Neutrophil (primary cell): ENCODE results near the gene ZSWIM3.
"Not testable (repeated sequence)": the region's sequence is repeated elsewhere in the genome, so short reads cannot be mapped to it uniquely, and the experiment has no call there.

Experiments used
- H3K27ac ChIP-seq: fragments of 200-600 bp; sonication (generic); 2 replicates; pipeline ENCODE4 v1.5.1; 2016; ENCODE audit warnings: mild to moderate bottlenecking, moderate library complexity
- H3K27me3 ChIP-seq: fragments of 200-600 bp; sonication (generic); 2 replicates; pipeline ENCODE4 v1.6.0; 2016; ENCODE audit warnings: mild to moderate bottlenecking
- H3K36me3 ChIP-seq: fragments of 200-600 bp; sonication (generic); 2 replicates; pipeline ENCODE4 v1.5.1; 2017
- H3K4me1 ChIP-seq, 2 experiments: fragments of 200-600 bp in 1 of 2; sonication (generic) in 1 of 2; 1 replicate in 1 of 2; 2 replicates in 1 of 2; pipeline versions ENCODE4 v1.5.1 to v1.6.1; 2013 to 2016; ENCODE audit warnings: low read depth in 1 of 2, low read length in 1 of 2, mild to moderate bottlenecking in 1 of 2, moderate library complexity in 1 of 2; ENCODE audit not compliant: control insufficient read depth in 1 of 2, insufficient read depth in 1 of 2
- H3K4me3 ChIP-seq, 2 experiments: fragments of 200-600 bp in 1 of 2; sonication (generic) in 1 of 2; 1 replicate in 1 of 2; 2 replicates in 1 of 2; pipeline ENCODE4 v1.5.1; 2013 to 2016; ENCODE audit warnings: low read depth in 1 of 2, low read length in 1 of 2, mild to moderate bottlenecking in 1 of 2, moderate library complexity in 1 of 2
- H3K9me3 ChIP-seq: fragments of 200-600 bp; sonication (generic); 2 replicates; pipeline ENCODE4 v1.5.1; 2016
- CTCF ChIP-seq: fragments of 200-600 bp; sonication (generic); IDR thresholded peaks from 2 replicates; pipeline ENCODE4 v1.5.1; 2016; ENCODE audit warnings: antibody characterized with exemption

ZSWIM3 gene

DNA sequence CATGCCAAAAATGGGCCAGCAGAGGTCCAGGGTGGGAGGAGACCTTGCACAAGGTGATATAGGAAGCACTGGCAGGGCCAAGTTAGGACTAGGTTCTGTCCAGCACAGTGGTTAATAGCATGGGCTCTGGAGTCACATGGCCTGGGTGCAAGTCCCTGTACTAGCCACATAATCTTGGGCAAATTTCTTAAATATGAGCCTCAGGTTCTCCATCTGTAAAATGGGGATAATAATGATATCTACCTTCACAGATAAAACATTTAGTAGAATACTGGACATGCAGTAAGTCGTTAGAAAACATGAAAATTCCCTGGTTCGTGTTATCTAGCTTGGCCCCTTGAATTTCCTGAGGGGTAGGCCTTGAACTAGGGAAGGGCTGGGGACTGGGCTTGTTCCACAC, 39.9 kb downstream of the ZSWIM3 start:
- no peak for TF ChIP-seq CTCF
- Histone ChIP-seq H3K4me3 (no peak overlapping the region), H3K27me3 (no peaks in the 10 kb centered on the region), H3K27ac (no peak overlapping the region), H3K9me3 (no peaks in the 10 kb centered on the region), H3K36me3 (peaks cover 64% of the 10 kb centered on the region), H3K4me1 (peaks cover 23 to 24% of the 10 kb centered on the region in 2 experiments)

- Histone ChIP-seq H3K4me1 (peaks cover 19 to 20% of the 10 kb centered on the region in 2 experiments), H3K9me3 (no peaks in the 10 kb centered on the region), H3K27ac (no peak overlapping the region), H3K36me3 (peaks cover 64% of the 10 kb centered on the region), H3K27me3 (no peaks in the 10 kb centered on the region), H3K4me3 (no peak overlapping the region)
- TF ChIP-seq CTCF, result no peak
Measured at GRCh38 chr20:45897692-45898091, 40.3 kb downstream of the ZSWIM3 start.

GRCh38 chr20:45898285-45898684, 40.9 kb downstream of the ZSWIM3 start:
- H3K27ac ChIP-seq, result no peak overlapping the region
- peaks cover 64% of the 10 kb centered on the region for H3K36me3 ChIP-seq
- TF ChIP-seq CTCF, result no peak
- no peak overlapping the region for H3K4me3 ChIP-seq
- no peaks in the 10 kb centered on the region for H3K27me3 ChIP-seq
- H3K4me1 ChIP-seq, result peaks cover 13 to 14% of the 10 kb centered on the region in 2 experiments
- H3K9me3 ChIP-seq, result no peaks in the 10 kb centered on the region

GRCh38 chr20:45899046-45899835, 41.8 kb downstream of the ZSWIM3 start:
- no peak for TF ChIP-seq CTCF
- Histone ChIP-seq H3K27me3 (no peaks in the 10 kb centered on the region), H3K27ac (no peak overlapping the region), H3K4me3 (no peak overlapping the region), H3K9me3 (no peaks in the 10 kb centered on the region), H3K36me3 (peaks cover 56% of the 10 kb centered on the region), H3K4me1 (peaks cover 4 to 6% of the 10 kb centered on the region in 2 experiments)

DNA sequence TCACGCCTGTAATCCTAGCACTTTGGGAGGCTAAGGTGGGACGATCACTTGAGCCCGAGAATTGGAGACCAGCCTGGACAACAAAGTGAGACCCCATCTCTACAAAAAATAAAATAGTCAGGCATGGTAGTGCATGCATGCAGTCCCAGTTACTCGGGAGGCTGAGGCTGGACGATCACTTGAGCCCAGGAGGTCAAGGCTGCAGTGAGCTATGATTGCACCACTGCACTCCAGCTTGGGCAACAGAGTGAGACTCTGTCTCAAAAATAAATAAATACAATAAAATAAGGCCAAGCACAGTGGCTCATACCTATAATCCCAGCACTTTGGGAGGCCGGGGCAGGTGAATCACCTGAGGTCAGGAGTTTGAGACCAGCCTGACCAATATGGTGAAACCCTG, 43.9 kb downstream of the ZSWIM3 start:
- H3K36me3 ChIP-seq, result peaks cover 38% of the 10 kb centered on the region
- H3K27me3 ChIP-seq, H3K9me3 ChIP-seq, H3K27ac ChIP-seq, H3K4me1 ChIP-seq, H3K4me3 ChIP-seq: not testable (repeated sequence)

DNA sequence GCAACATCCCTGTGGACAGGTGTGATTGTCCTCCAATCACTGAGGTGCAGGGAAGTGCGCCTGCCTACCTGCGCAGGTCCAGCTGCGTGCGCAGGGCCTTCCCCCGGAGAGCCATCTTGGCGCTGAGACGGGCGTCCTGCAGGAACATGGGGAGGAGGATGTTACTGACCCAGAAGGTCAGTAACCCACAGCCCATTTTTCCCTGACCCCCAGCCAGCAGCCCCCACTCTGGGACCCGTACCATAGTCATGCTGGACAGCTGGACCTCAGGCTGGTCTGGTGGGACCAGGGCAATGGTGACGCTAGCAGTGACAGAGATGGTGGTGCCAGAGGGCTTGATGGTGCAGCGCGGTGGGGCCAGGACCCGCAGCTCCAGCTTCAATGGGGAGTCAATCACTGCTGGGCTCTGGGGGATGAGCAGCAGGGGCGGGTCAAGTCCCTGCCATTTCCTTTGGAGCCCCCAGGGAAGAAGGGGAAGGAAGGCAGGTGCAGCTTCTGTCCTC, 44.8 kb downstream of the ZSWIM3 start:
- Histone ChIP-seq H3K27ac (no peak overlapping the region), H3K9me3 (no peaks in the 10 kb centered on the region), H3K36me3 (peaks cover 29% of the 10 kb centered on the region), H3K4me3 (no peak overlapping the region), H3K4me1 (peaks cover 0 to 8% of the 10 kb centered on the region in 2 experiments), H3K27me3 (no peaks in the 10 kb centered on the region)
- TF ChIP-seq CTCF, result no peak
